HCT116 (cell line): ENCODE measurements around the gene LUC7L. TPM values are rescaled to one million over a fixed set of nuclear protein-coding genes. Genes with fewer than 3 reads are reported as not detected.
A peak's percentile ranks its signal among the peaks of the same experiment; 100 is the strongest.

ENCODE experiments used
- ATAC-seq: fragments of 200-7000 bp; cut with Tn5 transposase; 2 replicates; pipeline ENCODE4 v1.9.1; 2020; ENCODE audit warnings: mild to moderate bottlenecking, moderate library complexity
- BruUV-seq: library from RNA; stranded (reverse); fragments of 400-500 nt; replicated peaks from 2 replicates; lab custom pipeline; 2021; lab: Mats Ljungman, UMichigan
- CTCF ChIA-PET: fragments of 300-600 bp; sonication (Branson Sonifier 250); formaldehyde crosslinking; loops from one replicate; lab custom pipeline; 2021; ENCODE audit warnings: antibody characterized with exemption; lab: Charles Lee
- POLR2A ChIA-PET: fragments of 300-600, 350-600 bp; sonication (Branson Sonifier 250); formaldehyde crosslinking; loops from one replicate; lab custom pipeline; 2021; ENCODE audit warnings: antibody characterized with exemption; lab: Charles Lee
- RAD21 ChIA-PET, 2 experiments: fragments of 300-600 bp; sonication (Branson Sonifier 250); formaldehyde crosslinking; loops; one replicate each; lab custom pipeline; 2023; ENCODE audit warnings: low total read pairs in 2 of 2; ENCODE audit not compliant: uncharacterized antibody in 2 of 2, unreplicated experiment in 2 of 2, low non-redundant PET in 1 of 2; lab: Charles Lee
- DNase-seq: peaks from one replicate; pipeline ENCODE4 v3.0.0-alpha.2; 2010; ENCODE audit warnings: low read depth, low spot score
- H2AFZ ChIP-seq: fragments of 200-600 bp; shearing (Covaris generic), sonication (generic); 2 replicates; pipeline ENCODE4 v1.6.1; 2017; ENCODE audit warnings: low read depth, mixed run types, mixed read lengths, antibody characterized with exemption, low read length; ENCODE audit not compliant: poor library complexity, severe bottlenecking
- H3K27ac ChIP-seq: 2 replicates; pipeline ENCODE4 v1.5.1; 2012; ENCODE audit warnings: low read depth, low read length
- H3K27me3 ChIP-seq: fragments of 200-600 bp; sonication (generic); 2 replicates; pipeline ENCODE4 v1.6.1; 2016; ENCODE audit warnings: mixed run types, low read length, mixed read lengths; ENCODE audit not compliant: insufficient read depth
- H3K36me3 ChIP-seq, 2 experiments: fragments of 200-500 bp in 1 of 2; fragments of 200-600 bp in 1 of 2; sonication (Bioruptor generic) in 1 of 2; sonication (generic) in 1 of 2; 2 replicates each; pipeline versions ENCODE4 v1.5.1 to v1.6.1; 2014 to 2016; ENCODE audit warnings: low read length in 2 of 2, inconsistent platforms in 1 of 2, mixed read lengths in 1 of 2, mixed run types in 1 of 2; ENCODE audit not compliant: insufficient read depth in 2 of 2, control insufficient read depth in 1 of 2
- H3K4me1 ChIP-seq, 2 experiments: fragments of 200-600 bp in 1 of 2; sonication (generic) in 1 of 2; 2 replicates each; pipeline versions ENCODE4 v1.5.1 to v1.6.1; 2012 to 2017; ENCODE audit warnings: low read length in 2 of 2, inconsistent platforms in 1 of 2, mild to moderate bottlenecking in 1 of 2, mixed read lengths in 1 of 2, mixed run types in 1 of 2, moderate library complexity in 1 of 2; ENCODE audit not compliant: insufficient read depth in 2 of 2, control insufficient read depth in 1 of 2
- H3K4me2 ChIP-seq: fragments of 200-600 bp; sonication (generic); 2 replicates; pipeline ENCODE4 v1.6.1; 2017; ENCODE audit warnings: mixed run types, low read length, mixed read lengths
- H3K4me3 ChIP-seq, 2 experiments: fragments of 200-600 bp in 1 of 2; sonication (generic) in 1 of 2; replicated peaks in 1 of 2; 2 replicates each; pipeline ENCODE4 v1.5.1; 2011 to 2016; ENCODE audit warnings: low read length in 2 of 2, control low read depth in 1 of 2, low read depth in 1 of 2, mild to moderate bottlenecking in 1 of 2, mixed read lengths in 1 of 2, mixed run types in 1 of 2
- H3K79me2 ChIP-seq: fragments of 200-600 bp; sonication (generic); 2 replicates; pipeline ENCODE4 v1.6.1; 2017; ENCODE audit warnings: mild to moderate bottlenecking, mixed run types, low read length, moderate library complexity, mixed read lengths; ENCODE audit not compliant: insufficient read depth
- H3K9ac ChIP-seq: fragments of 200-600 bp; sonication (generic); 2 replicates; pipeline ENCODE4 v1.6.1; 2016; ENCODE audit warnings: low read length, mixed read lengths
- H3K9me2 ChIP-seq: fragments of 200-600 bp; sonication (generic), shearing (Covaris generic); 2 replicates; pipeline ENCODE4 v1.6.1; 2017; ENCODE audit warnings: mixed run types, mild to moderate bottlenecking, moderate library complexity; ENCODE audit not compliant: insufficient read depth
- H3K9me3 ChIP-seq, 2 experiments: fragments of 200-500 bp in 1 of 2; fragments of 200-600 bp in 1 of 2; sonication (Bioruptor generic) in 1 of 2; sonication (generic) in 1 of 2; 2 replicates each; pipeline ENCODE4 v1.6.1; 2014 to 2017; ENCODE audit warnings: low read length in 2 of 2, mixed read lengths in 2 of 2, inconsistent platforms in 1 of 2, low read depth in 1 of 2, mild to moderate bottlenecking in 1 of 2, mixed run types in 1 of 2, moderate library complexity in 1 of 2; ENCODE audit not compliant: control insufficient read depth in 1 of 2, insufficient read depth in 1 of 2
- H4K20me1 ChIP-seq: fragments of 200-600 bp; sonication (generic), shearing (Covaris generic); 2 replicates; pipeline ENCODE4 v1.6.1; 2017; ENCODE audit warnings: mixed run types, mild to moderate bottlenecking, moderate library complexity; ENCODE audit not compliant: insufficient read depth
- CEBPB ChIP-seq: IDR thresholded peaks from 2 replicates; pipeline ENCODE4 v1.6.1; 2012; ENCODE audit warnings: low read depth
- ELF1 ChIP-seq: IDR thresholded peaks from 2 replicates; pipeline ENCODE4 v1.6.1; 2012; ENCODE audit warnings: low read depth, borderline replicate concordance
- EZH2phosphoT487 ChIP-seq: fragments of 200-600 bp; IDR thresholded peaks from 2 replicates; pipeline ENCODE4 v1.6.1; 2018; ENCODE audit warnings: antibody characterized with exemption, borderline replicate concordance
- JUND ChIP-seq: IDR thresholded peaks from 2 replicates; pipeline ENCODE4 v1.6.1; 2012
- POLR2A ChIP-seq: IDR thresholded peaks from 2 replicates; pipeline ENCODE4 v1.7.0; 2011; ENCODE audit warnings: borderline replicate concordance; ENCODE audit not compliant: insufficient read depth, insufficient read length; ENCODE audit errors: extremely low read depth
- SP1 ChIP-seq: IDR thresholded peaks from 2 replicates; pipeline ENCODE4 v1.6.1; 2012; ENCODE audit warnings: low read depth
- TCF7L2 ChIP-seq: IDR thresholded peaks from 2 replicates; pipeline ENCODE4 v1.7.0; 2011; ENCODE audit warnings: borderline replicate concordance, inconsistent platforms; ENCODE audit not compliant: insufficient read depth, insufficient read length; ENCODE audit errors: extremely low read depth
- YY1 ChIP-seq: IDR thresholded peaks from 2 replicates; pipeline ENCODE4 v1.6.1; 2011; ENCODE audit warnings: low read length, low read depth, moderate library complexity, mild to moderate bottlenecking; ENCODE audit not compliant: insufficient replicate concordance; ENCODE audit errors: extremely low read depth
- ZNF274 ChIP-seq: fragments of 200-500 bp; sonication (Bioruptor generic); IDR thresholded peaks from 2 replicates; pipeline ENCODE4 v1.6.1; 2014; ENCODE audit warnings: mild to moderate bottlenecking, low read depth, low read length, inconsistent platforms
- intact Hi-C: fragments of 100-400 bp; cut with micrococcal nuclease; formaldehyde crosslinking; loops from 2 replicates; pipeline ENCODE4 v1.10.0; 2022
- total RNA-seq: library from RNA; stranded (reverse); gene quantifications from one replicate; pipeline ENCODE4 v1.2.1, GENCODE V29; 2021; ENCODE audit not compliant: unreplicated experiment
- TF ChIP-seq, protein P1 (sequence below): IDR thresholded peaks from 2 replicates; pipeline ENCODE4 v1.6.1; 2011; ENCODE audit warnings: mild to moderate bottlenecking, low read length, moderate library complexity; ENCODE audit not compliant: insufficient replicate concordance; ENCODE audit errors: extremely low read depth
- TF ChIP-seq, protein P2 (sequence below): IDR thresholded peaks from 2 replicates; pipeline ENCODE4 v1.6.1; 2012
- TF ChIP-seq, protein P3 (sequence below): IDR thresholded peaks from 2 replicates; pipeline ENCODE4 v1.6.1; 2012
- TF ChIP-seq, protein P4 (sequence below), 3 experiments: fragments of 200-600 bp in 1 of 3; sonication (generic) in 1 of 3; IDR thresholded peaks in 2 of 3; conservative IDR thresholded peaks in 1 of 3; 2 replicates each; pipeline ENCODE4 v1.5.1; 2012 to 2017; ENCODE audit warnings: low read depth in 2 of 3, low read length in 2 of 3, antibody characterized with exemption in 1 of 3, borderline replicate concordance in 1 of 3, control low read depth in 1 of 3, mild to moderate bottlenecking in 1 of 3, mixed read lengths in 1 of 3, mixed run types in 1 of 3, moderate library complexity in 1 of 3; ENCODE audit not compliant: insufficient read depth in 1 of 3

The LUC7L gene
- total RNA-seq, 1 experiment from 2014 or later, result 50.5 TPM

DNA sequence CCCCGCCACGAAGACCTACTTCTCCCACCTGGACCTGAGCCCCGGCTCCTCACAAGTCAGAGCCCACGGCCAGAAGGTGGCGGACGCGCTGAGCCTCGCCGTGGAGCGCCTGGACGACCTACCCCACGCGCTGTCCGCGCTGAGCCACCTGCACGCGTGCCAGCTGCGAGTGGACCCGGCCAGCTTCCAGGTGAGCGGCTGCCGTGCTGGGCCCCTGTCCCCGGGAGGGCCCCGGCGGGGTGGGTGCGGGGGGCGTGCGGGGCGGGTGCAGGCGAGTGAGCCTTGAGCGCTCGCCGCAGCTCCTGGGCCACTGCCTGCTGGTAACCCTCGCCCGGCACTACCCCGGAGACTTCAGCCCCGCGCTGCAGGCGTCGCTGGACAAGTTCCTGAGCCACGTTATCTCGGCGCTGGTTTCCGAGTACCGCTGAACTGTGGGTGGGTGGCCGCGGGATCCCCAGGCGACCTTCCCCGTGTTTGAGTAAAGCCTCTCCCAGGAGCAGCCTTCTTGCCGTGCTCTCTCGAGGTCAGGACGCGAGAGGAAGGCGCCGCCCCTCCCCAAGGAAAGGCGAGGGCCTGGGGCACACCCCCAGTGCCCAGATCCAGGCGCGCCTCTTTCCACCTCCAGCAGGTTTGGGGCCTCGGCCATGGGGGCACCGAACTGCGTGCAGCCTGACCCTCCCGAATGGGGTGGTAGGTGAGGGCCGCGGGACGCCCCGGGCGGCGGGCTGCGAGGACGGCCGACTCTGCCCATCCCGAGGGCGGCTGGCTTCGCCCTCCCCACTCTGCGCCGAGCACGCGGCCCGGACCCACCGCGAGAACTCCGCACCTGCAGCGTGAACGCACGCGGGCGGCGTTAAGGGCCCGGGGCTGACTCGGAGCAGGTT is 48.3 kb downstream of the LUC7L start:
- ChIA-PET CTCF (interaction anchor here (2.1 kb wide), 1 partner anchor 115 kb away, joined by 6 read pairs; no protein-coding TSS in a partner anchor), RAD21 (no interaction called here), POLR2A (no interaction called here)
- DNase-seq, result peak; percentile 12
- Histone ChIP-seq H3K79me2 (no peaks in the 10 kb centered on the region), H3K36me3 (no peaks in the 10 kb centered on the region), H3K27me3 (no peaks in the 10 kb centered on the region), H3K4me1 (peaks cover 0 to 5% of the 10 kb centered on the region in 2 experiments; a peak in 1 of 4 replicates), H3K27ac (no peak overlapping the region), H3K9me3 (no peaks in the 10 kb centered on the region), H3K4me2 (no peak overlapping the region), H3K9ac (no peak overlapping the region), H3K9me2 (no peaks in the 10 kb centered on the region), H4K20me1 (no peaks in the 10 kb centered on the region), H2AFZ (no peak overlapping the region), H3K4me3 (no peak overlapping the region)
- intact Hi-C loops, result loop anchor here (1.0 kb wide), 1 partner anchor 74 kb away; no protein-coding TSS in a partner anchor
- BruUV-seq, result no TSS peak
- peak; percentile 72; the same call in 1 of the 2 replicates for ATAC-seq
- no peak for TF ChIP-seq JUND
- TF ChIP-seq, protein P1, sequence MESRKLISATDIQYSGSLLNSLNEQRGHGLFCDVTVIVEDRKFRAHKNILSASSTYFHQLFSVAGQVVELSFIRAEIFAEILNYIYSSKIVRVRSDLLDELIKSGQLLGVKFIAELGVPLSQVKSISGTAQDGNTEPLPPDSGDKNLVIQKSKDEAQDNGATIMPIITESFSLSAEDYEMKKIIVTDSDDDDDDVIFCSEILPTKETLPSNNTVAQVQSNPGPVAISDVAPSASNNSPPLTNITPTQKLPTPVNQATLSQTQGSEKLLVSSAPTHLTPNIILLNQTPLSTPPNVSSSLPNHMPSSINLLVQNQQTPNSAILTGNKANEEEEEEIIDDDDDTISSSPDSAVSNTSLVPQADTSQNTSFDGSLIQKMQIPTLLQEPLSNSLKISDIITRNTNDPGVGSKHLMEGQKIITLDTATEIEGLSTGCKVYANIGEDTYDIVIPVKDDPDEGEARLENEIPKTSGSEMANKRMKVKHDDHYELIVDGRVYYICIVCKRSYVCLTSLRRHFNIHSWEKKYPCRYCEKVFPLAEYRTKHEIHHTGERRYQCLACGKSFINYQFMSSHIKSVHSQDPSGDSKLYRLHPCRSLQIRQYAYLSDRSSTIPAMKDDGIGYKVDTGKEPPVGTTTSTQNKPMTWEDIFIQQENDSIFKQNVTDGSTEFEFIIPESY, result peak; percentile 36
- TF ChIP-seq, protein P2, sequence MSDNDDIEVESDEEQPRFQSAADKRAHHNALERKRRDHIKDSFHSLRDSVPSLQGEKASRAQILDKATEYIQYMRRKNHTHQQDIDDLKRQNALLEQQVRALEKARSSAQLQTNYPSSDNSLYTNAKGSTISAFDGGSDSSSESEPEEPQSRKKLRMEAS, result peak; percentile 78

DNA sequence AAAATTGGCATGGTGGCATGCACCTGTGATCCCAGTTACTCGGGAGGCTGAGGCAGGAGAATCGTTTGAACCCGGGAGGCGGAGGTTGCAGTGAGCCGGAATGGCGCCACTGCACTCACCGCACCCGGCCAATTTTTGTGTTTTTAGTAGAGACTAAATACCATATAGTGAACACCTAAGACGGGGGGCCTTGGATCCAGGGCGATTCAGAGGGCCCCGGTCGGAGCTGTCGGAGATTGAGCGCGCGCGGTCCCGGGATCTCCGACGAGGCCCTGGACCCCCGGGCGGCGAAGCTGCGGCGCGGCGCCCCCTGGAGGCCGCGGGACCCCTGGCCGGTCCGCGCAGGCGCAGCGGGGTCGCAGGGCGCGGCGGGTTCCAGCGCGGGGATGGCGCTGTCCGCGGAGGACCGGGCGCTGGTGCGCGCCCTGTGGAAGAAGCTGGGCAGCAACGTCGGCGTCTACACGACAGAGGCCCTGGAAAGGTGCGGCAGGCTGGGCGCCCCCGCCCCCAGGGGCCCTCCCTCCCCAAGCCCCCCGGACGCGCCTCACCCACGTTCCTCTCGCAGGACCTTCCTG is 49.1 kb downstream of the LUC7L start, which contains the start of gene HBQ1:
Gene HBQ1, plus strand, starts transcription at position 359 of the 575 bp plus-strand sequence. Its CDS starts 28 bp downstream, at position 387.
- intact Hi-C loops, result no loop called here
- ChIA-PET POLR2A (no interaction called here), CTCF (no interaction called here), RAD21 (no interaction called here)
- H3K9me3 ChIP-seq, result no peaks in the 10 kb centered on the region
- no peak within 1 kb of the TSS for H3K4me3 ChIP-seq
- H3K27me3 ChIP-seq, result no peaks in the 10 kb centered on the region
- H3K79me2 ChIP-seq, result no peaks in the 10 kb centered on the region
- BruUV-seq, result no TSS peak
- H3K36me3 ChIP-seq, result no peaks in the 10 kb centered on the region
- H3K4me1 ChIP-seq, result peaks cover 0 to 5% of the 10 kb centered on the region in 2 experiments; a peak in 1 of 4 replicates
- no peak within 1 kb of the TSS for H3K27ac ChIP-seq
- H3K4me2 ChIP-seq, result no peak within 1 kb of the TSS
- DNase-seq (no peak), ATAC-seq (no peak)
- H4K20me1 ChIP-seq, result no peaks in the 10 kb centered on the region
- no peaks in the 10 kb centered on the region for H3K9me2 ChIP-seq
- H2AFZ ChIP-seq, result no peak within 1 kb of the TSS
- no peak within 1 kb of the TSS for H3K9ac ChIP-seq
- TF ChIP-seq EZH2phosphoT487 (no peak), SP1 (no peak), CEBPB (no peak), ZNF274 (no peak), TCF7L2 (no peak), YY1 (no peak), ELF1 (no peak), POLR2A (no peak)
- TF ChIP-seq, protein P3, sequence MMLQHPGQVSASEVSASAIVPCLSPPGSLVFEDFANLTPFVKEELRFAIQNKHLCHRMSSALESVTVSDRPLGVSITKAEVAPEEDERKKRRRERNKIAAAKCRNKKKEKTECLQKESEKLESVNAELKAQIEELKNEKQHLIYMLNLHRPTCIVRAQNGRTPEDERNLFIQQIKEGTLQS, result no peak
- TF ChIP-seq, protein P4, sequence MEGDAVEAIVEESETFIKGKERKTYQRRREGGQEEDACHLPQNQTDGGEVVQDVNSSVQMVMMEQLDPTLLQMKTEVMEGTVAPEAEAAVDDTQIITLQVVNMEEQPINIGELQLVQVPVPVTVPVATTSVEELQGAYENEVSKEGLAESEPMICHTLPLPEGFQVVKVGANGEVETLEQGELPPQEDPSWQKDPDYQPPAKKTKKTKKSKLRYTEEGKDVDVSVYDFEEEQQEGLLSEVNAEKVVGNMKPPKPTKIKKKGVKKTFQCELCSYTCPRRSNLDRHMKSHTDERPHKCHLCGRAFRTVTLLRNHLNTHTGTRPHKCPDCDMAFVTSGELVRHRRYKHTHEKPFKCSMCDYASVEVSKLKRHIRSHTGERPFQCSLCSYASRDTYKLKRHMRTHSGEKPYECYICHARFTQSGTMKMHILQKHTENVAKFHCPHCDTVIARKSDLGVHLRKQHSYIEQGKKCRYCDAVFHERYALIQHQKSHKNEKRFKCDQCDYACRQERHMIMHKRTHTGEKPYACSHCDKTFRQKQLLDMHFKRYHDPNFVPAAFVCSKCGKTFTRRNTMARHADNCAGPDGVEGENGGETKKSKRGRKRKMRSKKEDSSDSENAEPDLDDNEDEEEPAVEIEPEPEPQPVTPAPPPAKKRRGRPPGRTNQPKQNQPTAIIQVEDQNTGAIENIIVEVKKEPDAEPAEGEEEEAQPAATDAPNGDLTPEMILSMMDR (IDR thresholded peaks at IDR 0.05 in 2 of 3, conservative IDR thresholded peaks at IDR 0.05 in 1 of 3; ENCODE audit: borderline replicate concordance in 1 of 3, insufficient read depth in 1 of 3, low read depth in 2 of 3, low read length in 2 of 3), result no peak
